Panc1 (cell line): ENCODE data around the gene CELA1. TPM values are rescaled to one million over a fixed set of nuclear protein-coding genes. Genes with fewer than 3 reads are reported as not detected.

ENCODE experiments used
- ATAC-seq: fragments of 200-7000 bp; cut with Tn5 transposase; 2 replicates; pipeline ENCODE4 v1.9.1; 2020; ENCODE audit warnings: mild to moderate bottlenecking, moderate library complexity
- Bru-seq: library from RNA; stranded (reverse); fragments of 400-500 nt; gene quantifications from one replicate; lab custom pipeline; 2021; lab: Mats Ljungman, UMichigan
- BruChase-seq, 2 experiments: library from RNA; stranded (reverse); fragments of 400-500 nt; gene quantifications; one replicate each; lab custom pipeline; 2021; lab: Mats Ljungman, UMichigan
- BruUV-seq: library from RNA; stranded (reverse); fragments of 400-500 nt; replicated peaks from 2 replicates; lab custom pipeline; 2021; lab: Mats Ljungman, UMichigan
- CTCF ChIA-PET: fragments of 300-600 bp; sonication (Branson Sonifier 250); formaldehyde crosslinking; loops from one replicate; lab custom pipeline; 2022; ENCODE audit warnings: antibody characterized with exemption; lab: Charles Lee
- POLR2A ChIA-PET: fragments of 300-600 bp; sonication (Branson Sonifier 250); formaldehyde crosslinking; loops from one replicate; lab custom pipeline; 2022; ENCODE audit warnings: antibody characterized with exemption; lab: Charles Lee
- DNase-seq: peaks from one replicate; pipeline ENCODE4 v3.0.0-alpha.2; 2010; ENCODE audit warnings: low read depth, low spot score
- H3K27ac ChIP-seq: 2 replicates; pipeline ENCODE4 v1.5.1; 2011; ENCODE audit warnings: mild to moderate bottlenecking, low read length, inconsistent platforms
- H3K27me3 ChIP-seq: fragments of 200-500 bp; sonication (Bioruptor generic); 2 replicates; pipeline ENCODE4 v1.6.0; 2014; ENCODE audit warnings: low read length, inconsistent platforms; ENCODE audit not compliant: control insufficient read depth, insufficient read depth
- H3K36me3 ChIP-seq: fragments of 200-500 bp; sonication (Bioruptor generic); 2 replicates; pipeline ENCODE4 v1.5.1; 2014; ENCODE audit warnings: inconsistent platforms, mild to moderate bottlenecking, low read length, moderate library complexity; ENCODE audit not compliant: control insufficient read depth, insufficient read depth
- H3K4me1 ChIP-seq: 2 replicates; pipeline ENCODE4 v1.5.1; 2011; ENCODE audit warnings: inconsistent platforms, mild to moderate bottlenecking, low read length, moderate library complexity; ENCODE audit not compliant: control insufficient read depth, insufficient read depth
- H3K4me3 ChIP-seq, 2 experiments: 2 replicates each; pipeline ENCODE4 v1.5.1; 2011 to 2012; ENCODE audit warnings: low read depth in 2 of 2, low read length in 2 of 2, mild to moderate bottlenecking in 2 of 2, inconsistent platforms in 1 of 2, moderate library complexity in 1 of 2
- H3K9me3 ChIP-seq: fragments of 200-500 bp; sonication (Bioruptor generic); 2 replicates; pipeline ENCODE4 v1.5.1; 2014; ENCODE audit warnings: low read depth, mild to moderate bottlenecking, inconsistent platforms, low read length, moderate library complexity; ENCODE audit not compliant: control insufficient read depth, insufficient read depth
- POLR2AphosphoS5 ChIP-seq: IDR thresholded peaks from 2 replicates; pipeline ENCODE4 v1.6.1; 2012; ENCODE audit warnings: mild to moderate bottlenecking, low read depth, low read length, moderate library complexity
- SIN3A ChIP-seq: IDR thresholded peaks from 2 replicates; pipeline ENCODE4 v1.6.1; 2012; ENCODE audit warnings: low read depth, mild to moderate bottlenecking, low read length, moderate library complexity, borderline replicate concordance; ENCODE audit not compliant: insufficient read depth
- TCF7L2 ChIP-seq: IDR thresholded peaks from 2 replicates; pipeline ENCODE4 v1.6.1; 2011; ENCODE audit warnings: mild to moderate bottlenecking, low read depth, low read length, inconsistent platforms
- in situ Hi-C: cut with HindIII; loops from 2 replicates; pipeline ENCODE4 v1.10.0; 2016; ENCODE audit warnings: low sequenced_read_pairs, low pct_unique_long_range_greater_than_20kb
- intact Hi-C: fragments of 100-400 bp; cut with micrococcal nuclease; formaldehyde crosslinking; loops from one replicate; pipeline ENCODE4 v1.10.0; 2022; ENCODE audit not compliant: unreplicated experiment
- long read RNA-seq: library from polyadenylated mRNA; unstranded; transcript quantifications from one replicate; pipeline ENCODE4 v2.0.0, GENCODE V29; 2021; ENCODE audit not compliant: unreplicated experiment
- polyA plus RNA-seq: library from polyadenylated mRNA; unstranded; fragments of >200 nt; gene quantifications from one replicate; pipeline ENCODE4 v1.2.1, GENCODE V29; 2012; ENCODE audit warnings: missing spikeins; ENCODE audit not compliant: insufficient read length
- total RNA-seq: library from RNA; stranded (reverse); gene quantifications from one replicate; pipeline ENCODE4 v1.2.1, GENCODE V29; 2021; ENCODE audit not compliant: unreplicated experiment
- TF ChIP-seq, protein P1 (sequence below), 2 experiments: IDR thresholded peaks; 2 replicates each; pipeline ENCODE4 v1.6.1; 2011 to 2012; ENCODE audit warnings: low read depth in 2 of 2, control low read depth in 1 of 2, low read length in 1 of 2, mild to moderate bottlenecking in 1 of 2, moderate library complexity in 1 of 2; ENCODE audit not compliant: insufficient read depth in 1 of 2
- TF ChIP-seq, protein P2 (sequence below): fragments of 450-650 bp; IDR thresholded peaks from 2 replicates; pipeline ENCODE4 v1.5.1; 2017; ENCODE audit warnings: mild to moderate bottlenecking

The CELA1 gene
- total RNA-seq (not detected), Bru-seq, nascent RNA (not detected), BruChase-seq, experiment 1, labeled RNA remaining after a 2-hour chase (not detected), BruChase-seq, experiment 2, labeled RNA remaining after a 6-hour chase (not detected)
- not detected for polyA plus RNA-seq
- long read RNA-seq = 0 reads

DNA sequence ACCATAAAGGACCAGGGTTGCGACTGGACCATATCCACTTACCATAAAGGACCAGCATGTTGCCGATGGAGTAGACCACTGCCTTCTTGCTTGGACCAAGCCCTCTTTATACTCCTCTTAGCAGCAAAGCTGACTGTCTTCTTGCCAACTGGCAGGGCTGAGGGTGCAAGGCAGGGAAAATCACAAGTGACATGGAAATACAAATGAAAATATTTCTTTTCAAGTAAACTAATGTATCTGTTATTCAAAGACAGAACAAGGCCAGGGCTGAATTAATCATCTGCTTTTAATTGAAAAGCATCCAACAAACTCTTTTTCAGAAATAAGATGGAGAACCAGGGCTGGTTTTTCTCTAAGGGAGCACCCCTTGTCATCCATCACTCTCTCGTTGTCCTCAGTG, at the start of gene CELA1:
TSS of gene CELA1 (minus strand) at position 99 of the 400 bp plus-strand sequence. CDS start at position 58, 41 bp downstream.
- intact Hi-C loops (no loop called here), in situ Hi-C loops (no loop called here)
- POLR2A ChIA-PET = no interaction called here
- Histone ChIP-seq H3K9me3 (no peaks in the 10 kb centered on the region), H3K4me1 (no peaks in the 10 kb centered on the region), H3K27ac (no peak within 1 kb of the TSS), H3K27me3 (no peaks in the 10 kb centered on the region), H3K4me3 (no peak within 1 kb of the TSS), H3K36me3 (no peaks in the 10 kb centered on the region)
- BruUV-seq = no TSS peak
- CTCF ChIA-PET = no interaction called here
- ATAC-seq = no peak
- DNase-seq = no peak
- TF ChIP-seq POLR2AphosphoS5 = no peak
- TF ChIP-seq, protein P1, sequence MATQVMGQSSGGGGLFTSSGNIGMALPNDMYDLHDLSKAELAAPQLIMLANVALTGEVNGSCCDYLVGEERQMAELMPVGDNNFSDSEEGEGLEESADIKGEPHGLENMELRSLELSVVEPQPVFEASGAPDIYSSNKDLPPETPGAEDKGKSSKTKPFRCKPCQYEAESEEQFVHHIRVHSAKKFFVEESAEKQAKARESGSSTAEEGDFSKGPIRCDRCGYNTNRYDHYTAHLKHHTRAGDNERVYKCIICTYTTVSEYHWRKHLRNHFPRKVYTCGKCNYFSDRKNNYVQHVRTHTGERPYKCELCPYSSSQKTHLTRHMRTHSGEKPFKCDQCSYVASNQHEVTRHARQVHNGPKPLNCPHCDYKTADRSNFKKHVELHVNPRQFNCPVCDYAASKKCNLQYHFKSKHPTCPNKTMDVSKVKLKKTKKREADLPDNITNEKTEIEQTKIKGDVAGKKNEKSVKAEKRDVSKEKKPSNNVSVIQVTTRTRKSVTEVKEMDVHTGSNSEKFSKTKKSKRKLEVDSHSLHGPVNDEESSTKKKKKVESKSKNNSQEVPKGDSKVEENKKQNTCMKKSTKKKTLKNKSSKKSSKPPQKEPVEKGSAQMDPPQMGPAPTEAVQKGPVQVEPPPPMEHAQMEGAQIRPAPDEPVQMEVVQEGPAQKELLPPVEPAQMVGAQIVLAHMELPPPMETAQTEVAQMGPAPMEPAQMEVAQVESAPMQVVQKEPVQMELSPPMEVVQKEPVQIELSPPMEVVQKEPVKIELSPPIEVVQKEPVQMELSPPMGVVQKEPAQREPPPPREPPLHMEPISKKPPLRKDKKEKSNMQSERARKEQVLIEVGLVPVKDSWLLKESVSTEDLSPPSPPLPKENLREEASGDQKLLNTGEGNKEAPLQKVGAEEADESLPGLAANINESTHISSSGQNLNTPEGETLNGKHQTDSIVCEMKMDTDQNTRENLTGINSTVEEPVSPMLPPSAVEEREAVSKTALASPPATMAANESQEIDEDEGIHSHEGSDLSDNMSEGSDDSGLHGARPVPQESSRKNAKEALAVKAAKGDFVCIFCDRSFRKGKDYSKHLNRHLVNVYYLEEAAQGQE (IDR thresholded peaks at IDR 0.05; ENCODE audit: insufficient read depth in 1 of 2, low read depth in 2 of 2, low read length in 1 of 2) = no peak
- TF ChIP-seq, protein P2, sequence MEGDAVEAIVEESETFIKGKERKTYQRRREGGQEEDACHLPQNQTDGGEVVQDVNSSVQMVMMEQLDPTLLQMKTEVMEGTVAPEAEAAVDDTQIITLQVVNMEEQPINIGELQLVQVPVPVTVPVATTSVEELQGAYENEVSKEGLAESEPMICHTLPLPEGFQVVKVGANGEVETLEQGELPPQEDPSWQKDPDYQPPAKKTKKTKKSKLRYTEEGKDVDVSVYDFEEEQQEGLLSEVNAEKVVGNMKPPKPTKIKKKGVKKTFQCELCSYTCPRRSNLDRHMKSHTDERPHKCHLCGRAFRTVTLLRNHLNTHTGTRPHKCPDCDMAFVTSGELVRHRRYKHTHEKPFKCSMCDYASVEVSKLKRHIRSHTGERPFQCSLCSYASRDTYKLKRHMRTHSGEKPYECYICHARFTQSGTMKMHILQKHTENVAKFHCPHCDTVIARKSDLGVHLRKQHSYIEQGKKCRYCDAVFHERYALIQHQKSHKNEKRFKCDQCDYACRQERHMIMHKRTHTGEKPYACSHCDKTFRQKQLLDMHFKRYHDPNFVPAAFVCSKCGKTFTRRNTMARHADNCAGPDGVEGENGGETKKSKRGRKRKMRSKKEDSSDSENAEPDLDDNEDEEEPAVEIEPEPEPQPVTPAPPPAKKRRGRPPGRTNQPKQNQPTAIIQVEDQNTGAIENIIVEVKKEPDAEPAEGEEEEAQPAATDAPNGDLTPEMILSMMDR = no peak
- TF ChIP-seq TCF7L2 = no peak

DNA sequence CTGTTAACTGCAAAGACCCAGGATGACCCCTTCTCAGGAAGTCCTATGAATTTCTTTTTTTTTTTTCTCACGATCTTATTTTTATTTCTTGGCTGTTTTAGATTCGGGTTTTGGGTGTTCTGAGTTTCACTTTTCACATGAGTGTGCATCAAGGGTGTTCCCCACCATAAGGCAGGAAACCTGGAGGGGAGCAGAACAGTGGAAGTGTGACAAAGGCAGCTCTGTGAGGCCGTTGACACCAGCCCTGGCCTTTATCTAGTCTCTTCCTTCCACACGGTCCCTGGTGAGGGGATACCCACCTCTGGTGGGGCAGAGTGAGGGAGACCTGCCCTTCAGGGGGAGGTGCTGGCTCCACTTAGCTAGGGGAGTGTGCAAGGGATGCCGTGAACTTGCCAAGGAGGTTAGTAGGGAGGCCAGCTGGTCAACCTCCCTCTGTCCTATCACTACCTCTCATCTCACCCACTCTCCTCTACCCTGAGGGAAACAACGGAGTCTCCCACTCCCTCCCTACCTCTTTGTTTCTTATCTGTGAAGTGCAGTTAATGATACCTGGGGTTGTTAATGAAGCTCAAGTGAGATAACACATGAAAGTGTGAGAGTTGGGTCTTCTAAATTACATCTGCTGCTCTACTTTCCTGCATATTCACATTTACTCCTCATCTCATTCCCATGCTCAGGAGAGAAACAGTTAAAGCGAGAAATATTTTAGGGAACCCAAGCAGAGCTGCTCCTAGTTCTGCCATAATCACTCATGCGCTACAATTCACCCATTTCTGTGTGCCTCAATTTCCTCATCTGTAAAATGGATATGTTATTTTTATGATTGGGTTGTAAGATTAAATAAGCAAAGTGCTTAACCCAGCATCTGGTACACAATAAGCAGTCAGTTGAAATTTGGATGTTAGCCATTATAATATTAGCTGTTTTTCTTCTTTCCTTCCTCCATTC, 49.1 kb upstream of the CELA1 start:
- Histone ChIP-seq H3K27ac (no peak overlapping the region), H3K27me3 (peaks cover 4% of the 10 kb centered on the region; the same call in 1 of the 2 replicates), H3K9me3 (no peaks in the 10 kb centered on the region), H3K4me3 (no peak overlapping the region), H3K36me3 (peaks cover 3% of the 10 kb centered on the region; the same call in 1 of the 2 replicates), H3K4me1 (peaks cover 6% of the 10 kb centered on the region; the same call in 1 of the 2 replicates)
- no peak for TF ChIP-seq TCF7L2
- TF ChIP-seq, protein P2 = no peak
- TF ChIP-seq POLR2AphosphoS5 = no peak
- no peak for TF ChIP-seq SIN3A
- TF ChIP-seq, protein P1 (IDR thresholded peaks at IDR 0.05; ENCODE audit: insufficient read depth in 1 of 2, low read depth in 2 of 2, low read length in 1 of 2) = no peak
- no TSS peak for BruUV-seq
- ChIA-PET CTCF (no interaction called here), POLR2A (no interaction called here)
- no peak for ATAC-seq
- no peak for DNase-seq
- in situ Hi-C loops = no loop called here
- intact Hi-C loops = no loop called here
